Raji (cell line): Measurements from ENCODE around the gene EVX2.

Source experiments
- POLR2A ChIP-seq: IDR thresholded peaks from 2 replicates; pipeline ENCODE4 v1.6.1; 2011; ENCODE audit warnings: low read depth, low read length, control low read depth; ENCODE audit not compliant: insufficient read depth

The EVX2 gene

DNA sequence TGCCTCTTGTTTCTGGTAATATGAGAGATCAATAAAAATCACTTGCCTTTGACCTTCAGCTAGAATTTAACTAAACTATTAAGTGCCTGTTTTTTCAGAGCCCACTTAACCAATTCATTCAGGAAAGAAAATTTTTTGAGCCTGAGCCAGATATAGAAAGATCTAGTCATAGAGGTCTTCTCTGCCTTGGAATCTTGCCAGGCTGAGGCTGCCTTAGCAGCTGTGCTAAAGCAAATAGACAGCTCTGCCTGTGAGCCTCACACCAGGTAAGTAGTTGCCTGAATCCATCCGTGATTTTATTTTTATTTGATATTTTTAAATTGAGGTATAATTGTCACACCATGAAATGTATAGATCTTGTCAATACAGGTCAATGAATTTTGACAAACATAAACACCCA, 27.4 kb downstream of the EVX2 start:
- TF ChIP-seq POLR2A: no peak

DNA sequence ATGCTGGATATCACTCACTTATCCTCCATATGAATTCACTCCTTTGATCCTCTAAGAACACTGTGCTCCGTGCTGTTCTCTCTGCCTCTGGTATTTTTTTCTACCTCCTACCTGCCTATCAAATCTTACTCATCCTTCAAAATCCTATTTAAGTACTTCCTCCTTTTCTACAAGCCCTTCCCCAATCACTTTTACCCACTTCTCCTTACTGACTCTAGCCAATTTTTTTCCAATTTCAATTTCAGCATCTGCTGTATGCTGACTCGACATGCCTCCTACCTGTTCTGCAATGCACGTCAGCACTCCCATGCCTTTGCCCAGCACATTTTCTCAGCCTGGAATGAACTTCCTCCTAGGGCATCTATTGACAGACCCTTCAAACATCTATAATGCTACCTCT, 44.4 kb downstream of the EVX2 start:
- no peak for TF ChIP-seq POLR2A

DNA sequence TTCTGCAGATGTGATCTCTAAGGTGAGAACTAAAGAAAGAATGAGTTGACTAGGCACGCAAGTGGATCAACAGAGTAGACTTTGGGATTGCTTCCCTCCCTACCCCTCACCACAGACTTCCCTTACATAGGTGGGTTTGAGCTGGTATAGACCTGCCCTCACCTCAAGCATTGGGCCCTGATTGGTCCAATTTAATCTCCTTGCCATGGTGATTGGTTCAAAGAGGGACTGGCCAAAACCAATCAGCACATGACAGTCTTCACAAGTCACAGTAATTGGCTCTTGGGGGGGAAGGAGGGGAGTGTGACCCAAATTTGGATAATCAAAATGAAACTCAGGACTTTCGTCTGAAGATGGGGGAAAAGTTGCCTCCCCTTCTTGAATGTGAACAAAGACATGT, 45.1 kb downstream of the EVX2 start:
- no peak for TF ChIP-seq POLR2A

DNA sequence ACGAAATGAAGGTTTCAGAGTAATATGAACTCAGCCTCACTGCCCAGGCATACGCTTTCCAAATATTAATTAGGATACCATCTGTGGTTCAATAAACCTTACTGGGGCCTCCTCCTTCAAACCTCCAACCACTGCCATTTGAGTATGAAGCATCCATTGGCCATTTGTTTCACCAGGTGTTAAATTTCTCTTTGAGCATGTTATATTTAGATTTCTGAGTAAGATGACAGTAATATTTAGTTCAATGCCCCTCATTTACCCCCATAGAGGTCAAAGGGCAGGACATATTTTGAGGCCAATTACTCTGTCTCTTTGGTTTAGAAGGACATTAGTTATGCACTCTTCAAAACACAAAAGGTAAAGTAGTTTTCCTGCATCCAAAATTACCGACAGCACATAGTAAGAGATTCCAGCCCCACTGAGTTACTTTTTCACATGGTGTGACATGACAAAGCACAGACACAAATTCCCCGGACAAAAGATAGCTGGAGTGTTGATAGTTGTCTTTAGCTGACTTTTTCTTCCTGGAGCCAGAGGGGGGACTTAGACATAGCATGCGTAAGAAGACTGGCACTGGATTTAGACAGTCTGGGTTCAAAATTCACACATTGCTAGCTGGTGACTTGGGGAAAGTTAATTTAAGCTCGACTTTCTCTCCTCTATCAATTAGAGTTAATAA, 48.6 kb downstream of the EVX2 start:
- TF ChIP-seq POLR2A: no peak

DNA sequence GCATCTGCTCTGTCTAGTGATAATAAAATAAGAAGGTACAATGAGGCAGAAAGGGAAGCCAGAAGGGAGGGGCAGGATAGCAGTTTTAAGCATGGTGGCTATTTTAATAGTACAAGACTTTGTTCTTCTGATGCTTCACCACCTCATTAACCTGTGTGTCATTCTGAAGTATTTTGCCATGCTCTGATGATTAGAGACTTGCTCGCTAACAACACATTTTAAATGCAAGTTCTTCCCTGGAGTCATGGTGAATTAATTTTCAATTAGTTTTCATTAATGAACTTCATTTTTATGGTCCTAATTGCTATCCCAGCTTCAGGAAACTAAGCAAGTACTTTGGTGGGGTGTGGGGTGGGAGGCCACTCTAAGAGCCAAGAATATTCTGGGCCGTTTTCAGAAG, 56.0 kb downstream of the EVX2 start:
- TF ChIP-seq POLR2A: no peak
